Measurements from ENCODE around the gene ZNF549. TPM values are rescaled to one million over a fixed set of nuclear protein-coding genes. Genes with fewer than 3 reads are reported as not detected.

Gene ZNF549
- total RNA-seq, 1 donor from 2014 or later: 7.4 TPM

DNA sequence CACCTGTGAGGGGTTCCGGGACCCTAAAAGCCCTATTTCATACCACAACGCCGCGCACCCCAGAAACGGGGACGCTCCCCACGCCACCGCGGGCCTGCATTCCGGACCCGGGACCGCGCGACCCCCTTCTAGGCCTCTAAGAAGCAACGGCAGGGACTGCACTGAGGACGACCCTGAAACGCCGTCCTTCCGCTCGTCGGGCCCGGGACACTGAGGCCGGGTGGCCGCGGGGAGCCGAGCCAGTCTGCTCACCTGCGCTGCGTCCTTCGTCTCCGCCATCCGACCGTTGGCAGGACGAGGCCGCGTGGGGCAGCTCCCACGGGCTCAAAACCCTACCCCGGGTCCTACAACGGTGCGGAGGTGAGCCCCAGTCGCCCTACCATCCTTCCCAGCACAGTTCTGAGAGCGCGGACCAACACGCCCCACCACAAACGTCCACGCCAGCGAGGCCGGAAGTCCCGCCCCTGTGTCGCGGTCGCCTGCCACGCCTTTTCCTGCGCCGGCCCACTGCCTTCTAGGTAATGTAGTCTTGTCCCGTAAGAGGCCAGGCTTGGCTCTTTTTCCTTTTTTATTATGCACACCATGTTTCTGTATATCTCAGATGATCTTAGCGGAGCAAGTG lies 32.4 kb downstream of the ZNF549 start, which contains the start of gene ZNF550:
ZNF550 (minus strand) TSS at position 460 of the 622 bp plus-strand sequence; CDS start at position 279, 181 bp downstream.
- peaks cover 43% of the 10 kb centered on the region for H3K36me3 Mint-ChIP-seq (ENCODE audit: low read depth)
- H3K9me3 Mint-ChIP-seq (ENCODE audit: low read depth): peaks cover 58% of the 10 kb centered on the region

DNA sequence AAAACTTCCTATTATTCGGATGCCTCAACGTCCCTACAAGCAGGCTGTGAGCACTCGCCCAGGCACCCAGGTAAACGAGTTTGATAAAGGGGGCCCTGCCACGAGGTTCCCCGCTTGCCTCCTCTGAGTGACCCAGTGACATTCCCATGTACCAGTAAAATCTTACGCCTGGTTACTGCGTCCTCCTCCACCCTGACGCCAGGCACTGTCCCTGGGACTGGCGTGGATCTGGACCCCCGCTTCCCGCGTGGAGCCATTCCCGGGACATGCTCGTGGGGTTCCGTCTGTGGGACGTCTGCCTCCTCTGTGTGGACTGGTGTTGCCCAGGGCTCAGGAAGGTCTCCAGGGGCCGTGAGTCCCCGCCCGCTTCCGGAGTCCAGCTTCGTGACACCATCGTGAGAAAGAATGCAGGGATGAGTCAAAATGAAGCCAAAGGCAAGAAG lies 32.9 kb downstream of the ZNF549 start:
- DNase-seq (ENCODE audit: low spot score): no peak
- H3K9me3 Mint-ChIP-seq (ENCODE audit: low read depth): peaks cover 58% of the 10 kb centered on the region
- H3K4me1 Mint-ChIP-seq (ENCODE audit: low read depth): peaks cover 21% of the 10 kb centered on the region
- H3K27me3 Mint-ChIP-seq (ENCODE audit: low read depth): no peaks in the 10 kb centered on the region
- TF ChIP-seq, protein P1, sequence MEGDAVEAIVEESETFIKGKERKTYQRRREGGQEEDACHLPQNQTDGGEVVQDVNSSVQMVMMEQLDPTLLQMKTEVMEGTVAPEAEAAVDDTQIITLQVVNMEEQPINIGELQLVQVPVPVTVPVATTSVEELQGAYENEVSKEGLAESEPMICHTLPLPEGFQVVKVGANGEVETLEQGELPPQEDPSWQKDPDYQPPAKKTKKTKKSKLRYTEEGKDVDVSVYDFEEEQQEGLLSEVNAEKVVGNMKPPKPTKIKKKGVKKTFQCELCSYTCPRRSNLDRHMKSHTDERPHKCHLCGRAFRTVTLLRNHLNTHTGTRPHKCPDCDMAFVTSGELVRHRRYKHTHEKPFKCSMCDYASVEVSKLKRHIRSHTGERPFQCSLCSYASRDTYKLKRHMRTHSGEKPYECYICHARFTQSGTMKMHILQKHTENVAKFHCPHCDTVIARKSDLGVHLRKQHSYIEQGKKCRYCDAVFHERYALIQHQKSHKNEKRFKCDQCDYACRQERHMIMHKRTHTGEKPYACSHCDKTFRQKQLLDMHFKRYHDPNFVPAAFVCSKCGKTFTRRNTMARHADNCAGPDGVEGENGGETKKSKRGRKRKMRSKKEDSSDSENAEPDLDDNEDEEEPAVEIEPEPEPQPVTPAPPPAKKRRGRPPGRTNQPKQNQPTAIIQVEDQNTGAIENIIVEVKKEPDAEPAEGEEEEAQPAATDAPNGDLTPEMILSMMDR (IDR thresholded peaks at IDR 0.05): no peak
- peak overlapping the region; percentile 67 for H3K27ac Mint-ChIP-seq (ENCODE audit: unreplicated experiment)
- peaks cover 40% of the 10 kb centered on the region for H3K36me3 Mint-ChIP-seq (ENCODE audit: low read depth)
- peak overlapping the region; percentile 94 for H3K4me3 Mint-ChIP-seq (ENCODE audit: unreplicated experiment)

More for the DNA sequence above, 32.4 kb downstream of the ZNF549 start, which contains the start of gene ZNF550:
- Mint-ChIP-seq H3K4me3 (ENCODE audit: unreplicated experiment) (peak within 1 kb of the TSS; percentile 94), H3K27ac (ENCODE audit: unreplicated experiment) (peak within 1 kb of the TSS; percentile 84), H3K4me1 (ENCODE audit: low read depth) (peaks cover 21% of the 10 kb centered on the region), H3K27me3 (ENCODE audit: low read depth) (no peaks in the 10 kb centered on the region)
- peak; percentile 96 for DNase-seq (ENCODE audit: low spot score)
- TF ChIP-seq, protein P1 (IDR thresholded peaks at IDR 0.05): no peak

DNA sequence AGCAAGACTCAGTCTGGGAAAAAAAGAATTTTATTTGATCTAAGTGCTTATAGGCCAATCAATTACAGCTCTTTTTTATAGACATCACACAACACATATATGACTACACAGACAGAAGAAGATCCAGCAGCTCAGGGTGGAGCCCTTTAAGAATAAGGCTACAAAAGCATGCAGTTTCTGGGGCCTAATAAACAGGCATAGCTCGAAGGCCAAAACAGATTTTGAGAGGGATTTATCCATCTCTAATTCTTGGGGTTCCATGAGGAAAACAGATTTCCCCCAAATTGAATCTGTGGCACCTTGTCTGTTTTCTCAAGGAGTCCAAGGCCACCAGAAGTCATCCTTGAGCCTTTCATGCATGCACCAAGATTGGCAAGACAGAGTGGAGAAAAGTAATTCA lies 36.4 kb downstream of the ZNF549 start:
- H3K4me3 Mint-ChIP-seq (ENCODE audit: unreplicated experiment): no peak overlapping the region
- H3K27ac Mint-ChIP-seq (ENCODE audit: unreplicated experiment): no peak overlapping the region
- H3K4me1 Mint-ChIP-seq (ENCODE audit: low read depth): peaks cover 10% of the 10 kb centered on the region
- peaks cover 73% of the 10 kb centered on the region for H3K9me3 Mint-ChIP-seq (ENCODE audit: low read depth)
- peaks cover 32% of the 10 kb centered on the region for H3K36me3 Mint-ChIP-seq (ENCODE audit: low read depth)
- TF ChIP-seq, protein P1 (IDR thresholded peaks at IDR 0.05): no peak
- DNase-seq (ENCODE audit: low spot score): no peak
- H3K27me3 Mint-ChIP-seq (ENCODE audit: low read depth): no peaks in the 10 kb centered on the region

DNA sequence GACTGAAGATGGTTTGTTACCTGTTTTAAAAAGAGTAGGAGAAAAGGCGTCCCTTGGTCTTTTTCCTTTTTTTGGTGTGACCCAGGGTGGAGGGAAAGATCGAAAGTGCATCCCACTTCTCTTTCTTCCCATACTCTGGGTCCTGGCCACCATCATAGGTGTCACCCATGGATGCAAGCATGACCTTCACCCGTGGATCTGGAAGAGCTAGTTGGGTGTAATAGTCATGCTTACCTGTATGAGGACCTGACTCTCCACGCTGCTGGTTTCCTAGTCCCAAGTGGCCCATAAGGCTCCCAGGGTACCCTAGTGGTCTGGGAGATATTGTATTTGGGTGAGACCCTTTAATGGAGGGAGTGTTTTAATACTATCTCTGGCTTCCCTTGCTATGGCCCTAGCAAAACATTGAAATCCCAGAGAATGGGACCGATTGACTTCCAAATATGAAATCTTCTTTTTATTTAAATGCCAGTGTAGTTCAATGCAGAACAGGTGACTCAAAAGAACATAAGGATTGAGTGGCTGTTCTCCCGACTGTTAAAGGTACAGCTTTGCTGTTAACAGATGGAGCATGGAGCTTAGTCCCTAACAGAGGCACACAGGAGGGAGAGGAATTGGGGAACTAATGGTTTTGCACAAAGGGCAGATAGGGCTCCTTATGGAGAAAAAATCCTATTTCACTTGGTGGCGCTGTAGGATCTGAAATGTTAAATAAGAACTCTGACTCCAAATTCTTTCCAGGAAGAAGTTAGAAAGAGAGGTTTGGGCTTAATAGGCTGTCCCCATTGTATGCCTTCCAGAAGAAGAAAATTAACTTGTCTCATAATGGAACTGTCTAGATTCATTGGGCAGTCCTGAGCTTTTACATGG lies 39.5 kb downstream of the ZNF549 start:
- no peaks in the 10 kb centered on the region for H3K27me3 Mint-ChIP-seq (ENCODE audit: low read depth)
- no peak overlapping the region for H3K4me3 Mint-ChIP-seq (ENCODE audit: unreplicated experiment)
- no peaks in the 10 kb centered on the region for H3K4me1 Mint-ChIP-seq (ENCODE audit: low read depth)
- H3K9me3 Mint-ChIP-seq (ENCODE audit: low read depth): peaks cover 85% of the 10 kb centered on the region
- no peak overlapping the region for H3K27ac Mint-ChIP-seq (ENCODE audit: unreplicated experiment)
- no peak for DNase-seq (ENCODE audit: low spot score)
- TF ChIP-seq, protein P1 (IDR thresholded peaks at IDR 0.05): no peak
- peaks cover 36% of the 10 kb centered on the region for H3K36me3 Mint-ChIP-seq (ENCODE audit: low read depth)

DNA sequence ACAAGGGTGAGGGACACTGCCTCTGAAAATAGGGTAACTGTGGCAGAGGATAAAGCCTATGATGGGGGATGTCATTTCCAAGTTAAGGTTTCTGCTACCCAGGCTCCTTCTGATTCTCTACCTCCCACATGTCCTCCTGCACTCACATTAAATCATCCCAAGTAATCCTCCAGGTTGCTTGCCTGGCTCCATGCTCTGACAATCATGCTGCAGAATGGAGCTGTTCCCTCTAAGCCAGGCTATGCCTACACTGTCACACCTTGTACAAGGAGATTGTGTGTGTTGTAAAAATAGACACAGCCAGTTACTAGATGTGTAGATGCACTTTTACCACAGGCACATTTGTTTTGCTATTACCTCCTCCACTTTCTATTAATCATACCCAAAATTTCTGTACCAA lies 43.6 kb downstream of the ZNF549 start:
- H3K4me1 Mint-ChIP-seq (ENCODE audit: low read depth): no peaks in the 10 kb centered on the region
- H3K36me3 Mint-ChIP-seq (ENCODE audit: low read depth): peaks cover 64% of the 10 kb centered on the region
- H3K9me3 Mint-ChIP-seq (ENCODE audit: low read depth): peaks cover 95% of the 10 kb centered on the region
- H3K27ac Mint-ChIP-seq (ENCODE audit: unreplicated experiment): no peak overlapping the region
- DNase-seq (ENCODE audit: low spot score): no peak
- TF ChIP-seq, protein P1 (IDR thresholded peaks at IDR 0.05): no peak
- H3K4me3 Mint-ChIP-seq (ENCODE audit: unreplicated experiment): no peak overlapping the region
- no peaks in the 10 kb centered on the region for H3K27me3 Mint-ChIP-seq (ENCODE audit: low read depth)

Measured in chondrocyte (in vitro differentiated cells).